HG03135 (cell line): ENCODE measurements around the gene SFXN5.

Experiments used
- ATAC-seq: cut with Tn5 transposase; IDR thresholded peaks from one replicate; pipeline ENCODE4 v1.9.1; 2021; ENCODE audit warnings: mild to moderate bottlenecking, moderate library complexity; ENCODE audit not compliant: unreplicated experiment

The SFXN5 gene

GRCh38 chr2:73053316-73054114 is 18.0 kb downstream of the SFXN5 start:
- no peak for ATAC-seq

GRCh38 chr2:73050121-73050545 is 21.4 kb downstream of the SFXN5 start:
- no peak for ATAC-seq

- ATAC-seq: no peak
Observed at GRCh38 chr2:73043929-73044832, 27.3 kb downstream of the SFXN5 start.

GRCh38 chr2:73043276-73043675 is 28.2 kb downstream of the SFXN5 start:
- no peak for ATAC-seq

GRCh38 chr2:73037947-73038585 is 33.4 kb downstream of the SFXN5 start:
- no peak for ATAC-seq

- no peak for ATAC-seq
Observed at GRCh38 chr2:73036766-73037165, 34.7 kb downstream of the SFXN5 start.

- no peak for ATAC-seq
Observed at GRCh38 chr2:73035899-73036711, 35.4 kb downstream of the SFXN5 start.

- ATAC-seq: no peak
Observed at GRCh38 chr2:73034661-73035375, 36.7 kb downstream of the SFXN5 start.

- ATAC-seq: no peak
Observed at GRCh38 chr2:73033766-73034381, 37.6 kb downstream of the SFXN5 start.

GRCh38 chr2:73033142-73033765 is 38.3 kb downstream of the SFXN5 start:
- ATAC-seq: no peak

GRCh38 chr2:73032702-73033097 is 38.8 kb downstream of the SFXN5 start:
- ATAC-seq: no peak

- ATAC-seq: no peak
Observed at GRCh38 chr2:73031725-73032701, 39.5 kb downstream of the SFXN5 start.

- no peak for ATAC-seq
Observed at GRCh38 chr2:73031095-73031678, 40.3 kb downstream of the SFXN5 start.

- no peak for ATAC-seq
Observed at GRCh38 chr2:73028841-73029240, 42.7 kb downstream of the SFXN5 start.

- ATAC-seq: no peak
Observed at GRCh38 chr2:73027340-73027739, 44.2 kb downstream of the SFXN5 start.

- no peak for ATAC-seq
Observed at GRCh38 chr2:73023497-73023896, 48.0 kb downstream of the SFXN5 start.

GRCh38 chr2:73022024-73022568 is 49.4 kb downstream of the SFXN5 start:
- no peak for ATAC-seq
